ENCODE results near the gene UTY.

The UTY gene

GRCh38 chrY:13435968-13436937 is 43.6 kb downstream of the UTY start:
- TF ChIP-seq, protein P1, sequence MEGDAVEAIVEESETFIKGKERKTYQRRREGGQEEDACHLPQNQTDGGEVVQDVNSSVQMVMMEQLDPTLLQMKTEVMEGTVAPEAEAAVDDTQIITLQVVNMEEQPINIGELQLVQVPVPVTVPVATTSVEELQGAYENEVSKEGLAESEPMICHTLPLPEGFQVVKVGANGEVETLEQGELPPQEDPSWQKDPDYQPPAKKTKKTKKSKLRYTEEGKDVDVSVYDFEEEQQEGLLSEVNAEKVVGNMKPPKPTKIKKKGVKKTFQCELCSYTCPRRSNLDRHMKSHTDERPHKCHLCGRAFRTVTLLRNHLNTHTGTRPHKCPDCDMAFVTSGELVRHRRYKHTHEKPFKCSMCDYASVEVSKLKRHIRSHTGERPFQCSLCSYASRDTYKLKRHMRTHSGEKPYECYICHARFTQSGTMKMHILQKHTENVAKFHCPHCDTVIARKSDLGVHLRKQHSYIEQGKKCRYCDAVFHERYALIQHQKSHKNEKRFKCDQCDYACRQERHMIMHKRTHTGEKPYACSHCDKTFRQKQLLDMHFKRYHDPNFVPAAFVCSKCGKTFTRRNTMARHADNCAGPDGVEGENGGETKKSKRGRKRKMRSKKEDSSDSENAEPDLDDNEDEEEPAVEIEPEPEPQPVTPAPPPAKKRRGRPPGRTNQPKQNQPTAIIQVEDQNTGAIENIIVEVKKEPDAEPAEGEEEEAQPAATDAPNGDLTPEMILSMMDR (IDR thresholded peaks at IDR 0.05): peak; percentile 60

DNA sequence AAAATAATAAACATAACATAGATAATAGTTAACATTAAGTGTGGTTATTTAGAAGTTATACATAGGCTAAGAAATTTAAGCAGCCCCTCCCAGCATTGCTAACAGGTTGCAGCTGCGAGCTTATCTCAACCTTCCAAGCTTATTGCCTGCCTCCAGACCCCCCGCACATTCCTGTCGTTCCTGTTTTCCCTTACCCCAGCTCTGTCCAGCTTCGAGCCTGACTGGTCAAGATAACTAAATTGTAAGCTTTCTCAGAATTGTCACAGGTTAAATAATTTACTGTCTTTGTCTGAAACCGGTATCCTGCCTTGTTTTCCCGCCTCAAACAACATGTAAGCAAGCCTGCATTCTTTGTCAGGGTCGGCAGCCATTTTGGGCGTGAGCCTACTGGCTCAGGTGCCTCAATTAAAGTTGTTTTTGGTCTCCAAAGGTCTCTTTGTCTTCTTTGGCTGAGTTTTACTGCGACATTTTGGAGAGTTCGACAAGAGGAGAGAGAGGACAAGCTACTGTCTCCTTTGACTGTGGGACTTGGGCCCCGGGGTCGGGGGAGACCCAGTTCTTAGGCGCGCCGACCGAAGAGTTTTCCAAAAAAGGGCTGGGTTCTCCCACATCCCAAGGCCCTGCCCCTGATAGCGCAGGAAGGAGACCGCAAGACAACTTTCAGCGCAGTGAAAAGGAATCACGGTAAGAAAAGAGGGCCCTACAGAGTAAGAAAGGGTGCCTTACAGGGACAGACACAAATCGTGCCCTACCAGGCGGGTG is 44.4 kb downstream of the UTY start:
- TF ChIP-seq, protein P1 (IDR thresholded peaks at IDR 0.05): no peak

- TF ChIP-seq, protein P1 (IDR thresholded peaks at IDR 0.05): no peak
These were observed 47.4 kb downstream of the UTY start for GRCh38 chrY:13432293-13433025.

- TF ChIP-seq, protein P1 (IDR thresholded peaks at IDR 0.05): no peak
These were observed 50.3 kb downstream of the UTY start for GRCh38 chrY:13429551-13429950.

DNA sequence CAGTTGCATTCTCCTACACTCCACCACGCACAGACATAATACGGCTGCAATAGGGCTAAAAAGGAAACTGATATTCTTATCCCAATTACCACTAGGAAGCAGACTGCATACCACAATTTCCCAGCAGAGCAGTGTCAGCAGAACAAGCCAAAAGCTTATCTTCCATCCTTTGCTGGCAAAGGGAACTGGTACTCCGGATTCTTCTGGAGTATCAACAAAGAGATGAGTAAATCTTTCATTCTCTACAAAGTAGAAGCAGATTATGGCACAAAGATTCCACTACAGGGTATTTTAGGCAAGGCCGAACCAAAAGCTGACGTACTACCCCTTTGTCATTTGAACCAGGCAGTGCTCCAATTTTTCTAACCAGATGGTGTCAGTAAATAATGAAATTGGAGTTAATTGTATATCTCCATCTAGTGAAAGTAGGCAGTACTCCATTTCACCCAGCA is 56.5 kb downstream of the UTY start:
- TF ChIP-seq, protein P1 (IDR thresholded peaks at IDR 0.05): peak; percentile 31; the same call in 1 of the 2 replicates

- TF ChIP-seq, protein P1 (IDR thresholded peaks at IDR 0.05): no peak
These were observed 62.8 kb downstream of the UTY start for GRCh38 chrY:13416869-13417661.

All from LNCAP (cell line).